HG02623 (cell line): ENCODE results near the gene FAM76B.

Experiments used
- ATAC-seq: cut with Tn5 transposase; IDR thresholded peaks from one replicate; pipeline ENCODE4 v1.9.1; 2021; ENCODE audit warnings: moderate library complexity; ENCODE audit not compliant: unreplicated experiment

FAM76B gene

DNA sequence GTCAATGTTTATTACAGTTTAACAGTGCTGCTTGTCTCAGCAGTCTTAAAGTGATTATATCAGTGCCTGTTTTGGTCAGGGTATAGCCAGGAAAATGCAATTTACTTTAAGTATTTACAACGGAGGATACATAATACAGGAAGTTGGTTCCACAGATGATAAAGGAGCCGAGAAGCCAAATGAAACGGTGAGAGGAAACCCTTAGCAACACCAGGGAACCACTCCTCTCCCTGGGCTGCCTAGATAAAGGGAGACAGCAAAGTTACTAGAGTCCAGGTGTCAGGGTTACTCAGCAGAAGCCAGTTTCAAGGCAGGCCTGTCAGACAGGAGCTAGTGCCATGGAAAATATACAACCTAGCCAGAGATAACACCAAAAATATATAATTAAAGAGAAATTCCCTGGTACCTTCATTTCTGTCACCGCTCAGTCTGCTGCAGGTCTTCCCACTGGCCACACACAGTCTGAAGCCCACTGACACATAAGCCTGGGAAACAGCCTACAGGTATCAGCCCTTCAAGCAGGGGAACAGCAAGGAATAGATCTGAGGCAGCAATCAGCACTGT lies 55.5 kb downstream of the FAM76B start:
- no peak for ATAC-seq

GRCh38 chr11:95732930-95733602 lies 56.5 kb downstream of the FAM76B start:
- ATAC-seq = no peak

DNA sequence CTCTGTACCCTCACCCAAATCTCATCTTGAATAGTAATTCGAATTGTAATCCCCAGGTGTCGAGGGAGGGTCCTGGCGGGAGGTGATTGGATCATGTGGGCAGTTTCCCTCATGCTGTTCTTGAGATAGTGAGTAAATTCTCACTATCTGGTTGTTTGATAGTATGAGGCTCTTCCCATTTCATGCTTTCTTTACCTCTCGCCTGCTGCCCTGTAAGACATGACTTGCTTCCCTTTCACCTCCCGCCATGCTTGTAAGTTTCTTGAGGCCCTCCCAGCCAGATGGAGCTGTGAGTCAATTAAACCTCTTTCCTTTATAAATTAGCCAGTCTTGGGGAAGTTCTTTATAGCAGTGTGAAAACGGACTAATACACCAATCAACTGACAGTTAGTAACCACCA lies 60.1 kb downstream of the FAM76B start:
- ATAC-seq = no peak

DNA sequence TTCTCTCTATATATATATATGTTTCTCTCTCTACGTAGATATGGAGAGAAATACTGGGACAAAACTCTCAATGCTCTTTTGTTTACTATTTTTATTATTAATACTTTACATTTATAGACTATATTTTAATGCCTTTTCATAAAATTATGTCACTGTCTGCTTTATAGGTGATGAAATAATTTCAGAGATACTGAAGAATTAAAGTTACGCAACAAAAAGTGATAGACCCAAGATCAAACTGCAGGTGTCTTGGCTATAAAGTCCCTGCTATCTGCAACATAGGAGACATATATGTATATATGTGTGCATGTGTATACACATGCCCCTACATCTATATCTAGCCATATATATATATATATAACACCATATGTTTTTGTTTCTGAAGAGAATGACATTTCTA lies 60.8 kb downstream of the FAM76B start:
- no peak for ATAC-seq

GRCh38 chr11:95728094-95728493 lies 61.5 kb downstream of the FAM76B start:
- no peak for ATAC-seq

DNA sequence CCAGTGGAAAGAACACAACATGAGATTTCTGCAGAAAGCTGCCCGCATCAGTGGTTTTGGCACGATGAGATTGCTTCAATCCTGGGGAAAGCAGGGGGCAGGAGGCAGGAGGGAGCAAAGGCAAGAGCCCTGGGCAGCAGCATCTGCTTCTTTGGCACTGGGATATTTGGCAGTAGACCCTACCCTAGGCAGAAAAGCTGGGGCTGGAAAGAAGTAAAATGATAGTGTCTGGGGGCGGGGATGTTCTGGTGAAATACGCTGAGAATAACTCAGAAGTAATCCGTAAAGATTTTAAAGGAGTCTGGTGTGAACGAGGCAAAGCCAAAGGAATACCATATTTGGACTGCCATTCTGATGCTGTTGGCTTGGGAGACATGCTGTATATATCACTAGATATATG lies 62.0 kb downstream of the FAM76B start:
- ATAC-seq = no peak

- no peak for ATAC-seq
These were observed 62.5 kb downstream of the FAM76B start for GRCh38 chr11:95727111-95727510.

DNA sequence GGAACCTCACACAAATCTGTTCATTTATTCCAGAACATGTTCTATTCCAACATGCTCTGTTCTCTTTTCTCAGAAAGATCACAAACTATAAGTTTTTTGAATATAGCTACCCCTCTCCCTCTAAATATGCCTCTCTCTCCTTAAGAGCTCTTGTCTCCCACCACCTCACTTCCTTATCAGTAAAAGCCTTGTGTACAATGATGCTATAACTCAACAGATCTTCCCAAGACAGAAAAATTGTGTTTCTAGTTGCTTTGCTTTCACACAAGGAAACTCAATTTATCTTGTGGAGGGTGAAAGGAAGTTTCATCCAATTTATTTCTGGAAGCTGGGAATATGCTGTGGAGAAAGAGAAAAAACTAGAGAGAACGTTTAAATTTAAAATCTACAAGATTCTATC lies 64.4 kb downstream of the FAM76B start:
- no peak for ATAC-seq

DNA sequence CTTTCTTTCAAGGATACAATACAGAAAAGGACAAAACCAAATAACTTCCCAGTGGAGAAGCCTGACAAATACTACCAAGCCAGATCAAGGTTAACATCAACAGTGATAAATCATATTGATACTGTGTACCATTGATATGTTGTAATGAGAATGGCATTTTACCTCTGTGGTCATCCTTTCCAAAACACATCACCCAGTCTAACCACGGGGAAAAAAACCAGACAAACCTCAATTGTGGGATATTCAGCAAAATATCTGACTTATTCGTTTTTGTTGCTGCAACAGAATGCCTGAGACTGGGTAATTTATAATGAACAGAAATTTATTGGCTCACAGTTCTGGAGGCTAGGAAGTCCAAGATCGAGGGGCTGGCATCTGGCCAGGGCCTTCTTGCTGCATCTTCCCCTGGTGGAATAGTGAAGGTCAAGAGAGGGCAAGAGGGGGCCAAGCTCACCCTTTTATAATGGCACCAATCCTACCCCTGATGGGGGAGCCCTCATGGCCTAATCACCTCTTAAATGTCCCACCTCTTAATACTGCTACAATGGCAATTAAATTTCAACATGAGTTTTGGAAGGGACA lies 66.1 kb downstream of the FAM76B start:
- no peak for ATAC-seq

DNA sequence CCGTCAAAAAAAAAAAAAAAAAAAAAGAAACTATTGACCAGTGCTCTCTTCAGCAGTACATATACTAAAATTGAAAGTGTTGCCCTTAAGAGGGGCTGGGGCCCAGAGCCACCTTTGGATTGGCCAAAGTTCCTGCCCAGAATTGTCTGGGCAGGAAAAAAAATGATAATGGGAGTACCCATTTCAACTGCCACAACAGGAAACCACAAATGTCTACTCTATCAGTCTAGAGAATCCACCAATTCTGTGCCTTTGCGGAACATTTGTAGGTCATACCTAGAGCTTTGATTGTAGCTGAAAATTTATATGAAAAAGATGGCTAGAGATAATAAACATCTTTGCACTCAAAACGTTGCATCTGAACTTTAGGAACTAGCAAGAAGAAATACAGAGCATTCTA lies 69.4 kb downstream of the FAM76B start:
- no peak for ATAC-seq
